Right ventricle myocardium inferior (tissue), 1 donor: ENCODE results near the gene LRRC61. TPM values are rescaled to one million over a fixed set of nuclear protein-coding genes. Genes with fewer than 3 reads are reported as not detected.

Source experiments
- ATAC-seq: fragments of 200-7000 bp; cut with Tn5 transposase; one replicate; pipeline ENCODE4 v1.9.1; 2020; ENCODE audit warnings: mild to moderate bottlenecking, moderate library complexity
- DNase-seq: peaks from one replicate; pipeline ENCODE4 v3.0.0; 2021; ENCODE audit errors: missing footprints
- intact Hi-C: fragments of 100-400 bp; cut with DNase I; formaldehyde crosslinking; loops from one replicate; pipeline ENCODE4 v1.11.0; 2022
- total RNA-seq: library from RNA; stranded (reverse); fragmentation: NEBNext Ultra II Directional; extraction: Animal tissue kit (Norgen Biotek cat#: 25700); gene quantifications from one replicate; pipeline ENCODE4 v1.2.1, GENCODE V29; 2021
- donor health status: DM: no; HTN: yes; CAD: no; lungs with severe emphysema.

The LRRC61 gene
- total RNA-seq, 1 donor from 2014 or later, result 4.7 TPM

DNA sequence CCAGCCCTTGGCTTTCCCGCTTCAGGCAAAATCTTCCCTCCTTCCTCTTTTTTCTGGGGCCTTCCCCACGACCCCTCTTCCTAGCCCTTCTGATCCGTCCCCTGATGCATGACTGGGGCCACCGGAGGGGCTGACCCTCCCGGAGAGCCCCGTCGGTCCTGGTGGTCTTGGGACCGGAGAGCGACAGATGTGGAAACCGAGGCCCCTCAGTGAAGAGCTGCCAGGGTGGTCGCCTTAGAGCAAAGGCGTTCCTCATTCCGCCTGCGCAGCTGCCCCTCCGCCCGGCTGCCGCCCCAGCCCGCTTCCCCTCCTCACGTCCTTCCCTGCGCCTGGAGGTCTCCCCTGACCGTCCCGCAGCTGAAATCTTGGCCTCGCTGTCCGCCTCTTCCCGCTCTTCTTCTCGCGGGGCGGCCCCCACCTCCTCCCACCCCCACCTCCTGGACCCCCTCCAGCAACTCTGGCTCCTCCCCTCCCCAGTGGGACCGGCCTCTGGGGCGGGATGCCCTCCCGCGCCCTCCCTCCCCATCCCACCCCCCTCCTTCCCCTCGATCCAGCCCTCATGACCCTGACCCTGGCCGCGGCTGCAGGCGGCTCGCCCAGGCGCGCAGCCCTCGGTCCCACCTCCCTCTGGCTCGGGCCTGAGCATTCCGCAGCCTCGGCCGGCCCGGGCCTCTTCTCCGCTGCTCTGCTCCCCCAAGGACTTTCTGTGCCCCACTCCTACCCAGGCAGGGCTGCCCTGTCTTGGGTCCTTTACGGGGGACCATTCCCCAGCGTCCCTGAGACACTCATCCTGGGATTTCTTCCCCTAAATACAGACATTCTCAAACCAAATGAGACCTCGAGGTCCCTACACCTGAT, 18.3 kb downstream of the LRRC61 start, which contains the start of gene RARRES2:
Gene RARRES2, minus strand, starts transcription at position 367 of the 858 bp plus-strand sequence. CDS start 1,020 bp downstream, outside the sequence.
- intact Hi-C loops, result no loop called here
- DNase-seq (peak; percentile 75), ATAC-seq (peak; percentile 80)

DNA sequence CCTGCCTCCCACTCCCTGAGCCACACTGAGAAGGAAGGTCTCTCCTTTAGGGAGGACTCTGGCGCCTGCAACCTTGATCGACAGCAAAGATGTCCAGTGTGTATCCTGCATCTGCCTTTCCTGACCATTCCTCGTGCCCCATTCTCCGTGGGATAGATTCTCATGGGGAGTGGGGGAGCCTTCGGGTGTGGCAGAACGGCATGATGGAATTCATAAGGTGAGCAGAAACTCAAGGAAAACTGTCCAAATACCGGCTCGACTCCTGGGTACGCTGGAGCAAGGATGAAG, 18.9 kb downstream of the LRRC61 start:
- DNase-seq, result no peak
- no peak for ATAC-seq
- intact Hi-C loops, result no loop called here

DNA sequence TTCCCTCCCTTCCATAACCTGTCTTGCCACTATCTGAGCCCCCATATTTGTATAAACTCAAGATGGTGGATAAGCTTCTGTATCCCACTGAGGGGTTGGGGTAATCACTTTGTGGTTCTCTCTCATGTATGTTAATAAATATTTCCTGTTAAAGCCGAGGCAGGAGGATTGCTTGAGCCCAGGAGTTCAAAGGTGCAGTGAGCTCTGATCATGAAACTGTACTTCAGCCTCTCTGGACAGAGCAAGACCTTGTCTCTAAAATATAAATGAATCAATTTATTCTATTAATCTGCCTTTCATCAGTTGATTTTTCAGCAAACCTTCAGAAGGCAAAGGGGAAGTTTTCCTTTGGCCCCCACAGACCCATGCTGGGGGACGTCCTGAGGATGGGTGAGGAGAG, 20.1 kb downstream of the LRRC61 start:
- DNase-seq (no peak), ATAC-seq (no peak)
- intact Hi-C loops, result no loop called here

DNA sequence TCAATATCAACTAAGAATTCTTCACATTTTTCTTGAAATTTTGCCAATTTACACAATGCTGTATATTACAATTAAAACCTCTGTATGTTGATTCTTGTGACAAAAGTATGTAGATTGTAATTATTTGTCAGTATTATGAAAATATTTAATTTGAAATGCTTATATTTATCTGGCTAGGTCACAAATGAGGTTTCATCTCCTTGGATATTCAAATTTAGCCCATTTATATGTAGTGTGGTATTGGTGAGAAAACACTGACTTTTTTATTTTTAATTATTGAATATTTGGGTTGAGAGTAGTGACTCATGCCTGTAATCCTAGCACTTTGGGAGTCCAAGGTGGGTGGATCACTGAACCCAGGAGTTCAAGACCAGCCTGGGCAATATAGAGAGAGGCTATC, 21.1 kb downstream of the LRRC61 start:
- no peak for ATAC-seq
- intact Hi-C loops, result no loop called here
- no peak for DNase-seq

DNA sequence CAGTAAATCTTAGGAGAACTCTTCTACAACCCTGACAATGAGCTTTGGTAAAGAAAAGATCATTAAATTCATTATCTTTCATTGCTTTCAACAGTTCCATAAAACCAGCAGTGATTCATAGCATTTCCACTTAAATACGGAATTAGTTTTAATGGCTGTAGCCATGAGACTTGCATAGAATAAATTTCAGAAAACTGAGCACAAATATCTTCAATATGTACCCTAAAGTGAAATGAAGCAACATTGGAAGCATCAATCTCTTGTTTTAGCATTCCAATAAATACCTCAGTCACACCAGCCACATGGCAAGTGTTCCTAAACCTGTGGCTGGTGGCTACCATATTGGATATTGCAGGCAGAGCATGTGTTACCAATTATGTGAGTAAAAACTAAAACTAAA, 21.9 kb downstream of the LRRC61 start:
- no peak for DNase-seq
- no peak for ATAC-seq
- intact Hi-C loops, result no loop called here

DNA sequence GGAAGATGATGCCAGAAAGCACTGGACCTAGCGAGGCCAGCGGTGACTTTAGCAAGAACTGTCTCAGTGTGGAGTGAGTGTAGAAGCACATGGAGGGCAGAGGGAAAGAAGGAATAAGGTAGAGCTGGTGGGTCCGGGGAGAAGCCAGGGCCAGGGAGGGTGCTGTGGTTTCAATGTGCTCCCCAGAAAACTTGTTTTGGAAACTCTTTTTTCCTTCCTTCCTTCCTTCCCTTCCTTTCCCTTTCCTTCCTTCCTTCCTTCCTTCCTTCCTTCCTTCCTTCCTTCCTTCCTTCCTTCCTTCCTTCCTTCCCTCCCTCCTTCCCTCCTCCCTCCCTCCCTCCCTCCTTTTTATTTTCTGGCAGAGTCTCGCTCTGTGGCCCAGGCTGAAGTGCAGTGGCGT, 23.8 kb downstream of the LRRC61 start:
- DNase-seq (no peak), ATAC-seq (no peak)
- intact Hi-C loops, result no loop called here

DNA sequence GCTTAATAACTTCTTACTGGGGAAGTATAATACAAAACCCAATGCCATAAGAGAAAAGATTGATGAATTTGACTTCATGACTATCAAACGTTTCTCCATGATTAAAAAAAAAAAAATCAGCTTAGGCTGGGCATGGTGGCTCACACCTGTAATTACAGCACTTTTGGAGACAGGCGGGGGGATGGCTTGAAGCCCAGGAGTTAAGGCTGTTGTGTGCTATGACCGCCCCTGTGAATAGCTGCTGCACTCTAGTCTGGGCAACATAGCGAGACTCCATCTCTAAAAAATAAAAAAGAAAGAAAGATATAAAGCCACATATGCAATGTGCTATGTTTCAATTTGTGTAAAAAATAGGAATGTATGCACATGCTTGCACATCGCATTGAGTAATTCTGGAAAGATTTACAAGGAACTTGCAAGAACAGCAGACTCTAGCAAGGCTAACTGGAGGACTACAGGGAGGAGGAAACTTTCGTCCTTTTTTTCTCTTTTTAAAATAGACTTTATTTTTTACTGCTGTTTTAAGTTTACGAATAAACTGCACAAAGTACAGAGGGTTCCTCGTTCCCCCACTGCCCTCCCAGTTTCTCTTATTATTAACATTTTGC, 28.5 kb downstream of the LRRC61 start:
- no peak for ATAC-seq
- no peak for DNase-seq
- intact Hi-C loops, result no loop called here

DNA sequence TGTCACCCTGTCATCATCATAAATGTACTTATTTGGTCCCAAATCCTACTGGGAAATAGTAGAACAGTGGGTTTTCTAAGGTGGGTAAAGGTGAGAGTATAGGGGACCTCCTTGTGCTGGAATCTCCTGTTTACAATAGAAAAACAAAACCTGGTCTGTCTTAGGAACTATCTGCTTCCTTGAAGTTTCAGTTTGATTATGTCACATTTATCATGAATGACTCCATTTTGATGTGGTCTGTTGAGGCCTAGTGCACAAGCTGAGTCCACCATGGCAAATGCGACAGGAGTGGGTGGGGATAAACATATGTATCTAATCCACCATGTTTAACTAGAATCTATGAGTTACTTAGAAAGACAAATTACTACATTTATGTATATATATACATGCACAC, 32.5 kb downstream of the LRRC61 start:
- intact Hi-C loops, result loop anchor here (5.0 kb wide), 1 partner anchor 67 kb away; no protein-coding TSS in a partner anchor
- ATAC-seq, result no peak
- no peak for DNase-seq

DNA sequence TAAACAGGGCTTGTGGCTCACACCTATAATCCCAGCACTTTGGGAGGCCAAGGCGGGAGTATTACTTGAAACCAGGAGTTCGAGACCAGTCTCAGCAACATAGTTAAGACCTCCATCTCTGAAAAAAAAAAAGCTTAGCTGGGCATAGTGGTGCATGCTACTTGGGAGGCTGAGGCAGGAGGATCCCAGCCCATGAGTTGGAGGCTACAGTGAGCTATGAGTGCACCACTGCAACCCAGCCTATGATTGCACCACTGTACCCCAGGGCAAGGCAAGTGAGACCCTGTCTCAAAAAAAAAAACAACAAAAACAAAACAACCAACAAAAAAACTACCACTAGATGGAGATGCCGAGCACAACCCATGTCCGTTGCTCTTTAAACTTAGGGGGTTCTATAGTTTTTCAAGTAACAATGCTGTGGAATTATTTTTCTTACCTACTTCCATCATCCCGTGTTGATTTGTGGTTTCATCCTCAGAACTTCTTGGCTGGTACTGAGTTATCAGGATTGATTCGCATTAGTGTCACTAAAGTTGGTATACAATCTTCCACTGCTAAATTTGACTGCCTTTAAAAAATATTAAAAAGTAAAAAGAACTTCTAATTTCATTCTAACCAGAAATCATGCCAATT, 33.2 kb downstream of the LRRC61 start:
- DNase-seq (no peak), ATAC-seq (no peak)
- intact Hi-C loops, result loop anchor here (5.0 kb wide), 1 partner anchor 66 kb away; no protein-coding TSS in a partner anchor

DNA sequence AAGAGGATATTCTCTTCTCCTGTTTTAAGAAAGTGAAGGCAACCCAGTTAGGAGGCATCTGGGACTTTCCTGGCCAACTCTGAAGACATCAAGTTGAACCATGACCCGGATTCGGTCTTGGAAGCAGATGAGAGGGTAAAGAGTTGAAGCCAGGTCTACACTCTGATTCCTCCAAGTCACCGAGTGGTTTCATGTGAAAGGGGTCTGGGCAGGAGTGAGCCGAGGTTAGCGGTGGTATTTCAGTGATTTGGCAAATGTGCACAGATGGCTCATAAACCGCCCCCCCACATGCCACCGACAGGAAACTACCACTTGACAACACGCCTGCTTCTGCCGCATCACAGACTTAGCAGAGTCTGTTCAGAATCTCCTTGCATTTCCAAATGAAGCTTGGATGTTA, 34.1 kb downstream of the LRRC61 start:
- DNase-seq, result no peak
- intact Hi-C loops, result loop anchor here (5.0 kb wide), 1 partner anchor 65 kb away; no protein-coding TSS in a partner anchor
- no peak for ATAC-seq

DNA sequence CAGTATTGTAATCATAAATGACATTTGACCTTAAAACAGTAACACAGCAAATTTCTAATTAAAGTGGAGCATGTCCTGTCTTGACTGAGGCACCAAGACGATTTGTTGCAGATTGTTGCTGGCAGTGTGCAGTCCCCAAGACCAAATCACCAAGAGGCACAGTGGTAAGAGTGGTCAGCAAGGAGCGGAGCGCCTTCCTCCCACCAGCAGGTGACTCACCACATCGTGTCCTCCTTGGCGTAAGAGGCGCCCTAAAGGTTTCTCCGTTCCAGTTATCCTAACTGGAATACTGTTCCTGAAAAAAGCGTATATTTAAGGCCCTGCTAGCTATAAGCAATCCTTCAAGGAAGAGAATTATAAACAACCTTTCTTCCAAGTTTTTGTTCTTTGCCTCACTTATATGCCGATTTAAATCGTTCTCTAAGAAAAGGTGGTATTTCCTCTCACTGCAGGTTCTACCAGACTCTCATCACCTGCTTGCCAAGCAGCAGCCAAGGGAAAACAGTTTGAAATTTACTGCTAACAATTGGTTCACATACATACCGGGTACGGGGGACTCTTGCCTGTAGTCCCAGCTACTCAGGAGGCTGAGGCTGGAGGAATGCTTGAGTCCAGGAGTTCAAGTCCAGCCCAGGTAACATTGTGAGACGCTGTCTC, 34.7 kb downstream of the LRRC61 start:
- ATAC-seq, result no peak
- intact Hi-C loops, result loop anchor here (5.0 kb wide), 1 partner anchor 64 kb away; no protein-coding TSS in a partner anchor

DNA sequence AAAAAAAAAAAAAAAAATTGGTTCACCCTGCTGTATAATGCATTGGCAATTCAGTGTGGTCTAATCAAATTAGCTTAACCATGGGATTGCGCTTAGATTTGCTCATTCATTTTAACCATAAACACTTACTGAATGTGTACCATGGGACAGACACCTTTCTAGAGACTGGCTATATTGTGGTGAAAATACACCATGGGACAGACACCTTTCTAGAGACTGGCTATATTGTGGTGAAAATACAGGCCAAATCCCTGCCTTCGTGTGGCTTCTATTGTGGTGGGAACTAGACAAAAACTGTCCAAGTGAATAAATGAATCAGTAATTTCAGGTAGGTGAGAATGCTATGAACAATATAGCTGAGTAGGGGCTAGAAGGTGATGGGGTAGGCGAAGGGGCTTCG, 35.3 kb downstream of the LRRC61 start:
- DNase-seq (no peak), ATAC-seq (no peak)
- intact Hi-C loops, result loop anchor here (5.0 kb wide), 1 partner anchor 64 kb away; no protein-coding TSS in a partner anchor

More for the DNA sequence above, 34.7 kb downstream of the LRRC61 start:
- DNase-seq, result no peak

DNA sequence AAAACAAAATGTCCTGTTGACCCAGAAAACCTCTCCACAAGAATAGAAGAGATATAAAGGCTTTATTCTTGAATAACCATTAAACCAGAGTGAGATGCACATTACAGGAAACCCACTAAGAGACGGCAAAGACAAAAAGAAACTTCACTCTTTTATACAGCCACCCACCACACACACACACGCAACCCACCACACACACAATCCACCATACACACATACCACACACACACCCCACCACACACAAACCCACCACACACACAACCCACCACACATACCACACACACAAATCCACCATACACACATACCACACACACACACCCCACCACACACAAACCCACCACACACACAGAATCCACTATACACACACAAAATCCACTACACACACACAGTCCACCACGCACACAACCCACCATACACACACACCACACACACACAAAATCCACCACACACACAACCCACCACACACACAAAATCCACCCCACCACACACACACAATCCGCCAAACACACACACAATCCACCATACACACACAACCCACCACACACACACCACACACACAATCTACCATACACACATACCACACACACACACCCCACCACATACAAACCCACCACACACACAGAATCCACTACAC, 36.0 kb downstream of the LRRC61 start:
- ATAC-seq, result no peak
- no peak for DNase-seq
- intact Hi-C loops, result loop anchor here (5.0 kb wide), 1 partner anchor 63 kb away; no protein-coding TSS in a partner anchor

DNA sequence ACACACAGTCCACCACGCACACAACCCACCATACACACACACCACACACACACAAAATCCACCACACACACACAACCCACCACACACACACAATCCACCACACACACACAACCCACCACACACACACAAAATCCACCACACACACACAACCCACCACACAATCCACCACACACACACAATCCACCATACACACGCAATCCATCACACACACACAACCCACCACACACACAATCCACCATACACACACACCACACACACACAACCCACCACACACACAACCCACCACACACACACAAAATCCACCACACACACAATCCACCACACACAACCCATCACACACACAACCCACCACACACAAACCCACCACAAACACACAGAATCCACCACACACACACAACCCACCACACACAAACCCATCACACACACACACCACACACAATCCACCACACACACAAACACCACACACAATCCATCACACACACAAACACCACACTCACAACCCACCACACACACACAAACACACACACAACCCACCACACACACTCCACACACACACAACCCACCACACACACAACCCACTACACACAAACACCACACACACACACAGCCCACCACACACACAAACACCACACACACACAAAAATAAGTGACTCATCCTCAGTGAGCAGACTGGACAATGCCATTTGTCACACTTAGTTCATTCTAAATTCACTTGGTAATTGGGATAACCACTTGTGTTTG, 36.6 kb downstream of the LRRC61 start:
- no peak for ATAC-seq
- intact Hi-C loops, result loop anchor here (5.0 kb wide), 1 partner anchor 63 kb away; no protein-coding TSS in a partner anchor

DNA sequence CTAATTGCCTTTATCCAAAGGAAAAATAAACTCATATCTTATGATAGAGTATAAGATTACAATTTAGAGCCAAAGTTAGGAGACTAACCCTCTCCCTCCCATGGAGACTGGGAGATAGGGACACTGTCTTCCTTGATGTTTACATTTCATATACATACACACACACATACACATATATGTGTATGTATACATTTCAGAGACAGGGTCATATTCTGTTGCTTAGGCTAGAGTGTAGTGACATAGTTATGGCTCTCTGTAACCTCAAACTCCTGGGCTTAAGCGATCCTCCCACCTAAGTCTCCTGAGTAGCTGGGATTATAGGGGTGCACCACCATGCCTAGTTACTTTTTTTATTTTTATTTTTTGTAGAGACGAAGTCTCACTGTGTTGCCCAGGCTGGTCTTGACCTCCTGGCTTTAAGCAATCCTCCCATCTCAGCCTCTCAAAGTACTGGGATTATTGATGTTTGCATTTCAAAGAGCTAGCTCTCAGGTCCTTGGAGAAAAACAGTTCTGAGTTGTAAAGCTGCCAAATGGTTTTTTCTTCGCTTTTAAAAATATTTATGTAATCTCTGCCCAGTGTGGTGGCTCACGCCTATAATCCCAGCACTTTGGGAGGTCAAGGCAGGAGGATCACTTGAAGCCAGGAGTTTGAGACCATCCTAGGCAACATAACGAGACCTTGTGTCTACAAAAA, 37.4 kb downstream of the LRRC61 start:
- ATAC-seq (no peak), DNase-seq (no peak)
- intact Hi-C loops, result no loop called here

More for the DNA sequence above, 36.6 kb downstream of the LRRC61 start:
- DNase-seq, result no peak

DNA sequence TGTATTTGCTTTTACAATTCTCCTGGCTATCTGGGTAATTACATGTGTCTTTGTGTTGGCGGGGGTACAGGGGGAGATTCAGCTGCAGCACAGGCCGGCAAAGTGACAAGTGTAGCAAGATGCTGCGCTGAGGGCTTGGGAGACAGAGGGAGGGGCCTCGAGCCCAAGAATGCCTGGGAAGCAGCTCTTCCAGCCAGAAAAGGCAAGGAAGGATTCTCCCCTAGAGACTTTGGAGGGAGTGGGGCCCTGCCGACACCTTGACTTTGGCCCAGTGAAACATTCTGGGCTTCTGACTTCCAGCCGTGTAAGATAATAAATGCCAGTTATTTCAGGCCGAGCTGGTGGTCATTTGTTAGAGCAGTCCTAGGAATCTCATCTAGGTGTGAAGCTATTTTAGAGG, 38.2 kb downstream of the LRRC61 start:
- no peak for DNase-seq
- no peak for ATAC-seq
- intact Hi-C loops, result no loop called here

DNA sequence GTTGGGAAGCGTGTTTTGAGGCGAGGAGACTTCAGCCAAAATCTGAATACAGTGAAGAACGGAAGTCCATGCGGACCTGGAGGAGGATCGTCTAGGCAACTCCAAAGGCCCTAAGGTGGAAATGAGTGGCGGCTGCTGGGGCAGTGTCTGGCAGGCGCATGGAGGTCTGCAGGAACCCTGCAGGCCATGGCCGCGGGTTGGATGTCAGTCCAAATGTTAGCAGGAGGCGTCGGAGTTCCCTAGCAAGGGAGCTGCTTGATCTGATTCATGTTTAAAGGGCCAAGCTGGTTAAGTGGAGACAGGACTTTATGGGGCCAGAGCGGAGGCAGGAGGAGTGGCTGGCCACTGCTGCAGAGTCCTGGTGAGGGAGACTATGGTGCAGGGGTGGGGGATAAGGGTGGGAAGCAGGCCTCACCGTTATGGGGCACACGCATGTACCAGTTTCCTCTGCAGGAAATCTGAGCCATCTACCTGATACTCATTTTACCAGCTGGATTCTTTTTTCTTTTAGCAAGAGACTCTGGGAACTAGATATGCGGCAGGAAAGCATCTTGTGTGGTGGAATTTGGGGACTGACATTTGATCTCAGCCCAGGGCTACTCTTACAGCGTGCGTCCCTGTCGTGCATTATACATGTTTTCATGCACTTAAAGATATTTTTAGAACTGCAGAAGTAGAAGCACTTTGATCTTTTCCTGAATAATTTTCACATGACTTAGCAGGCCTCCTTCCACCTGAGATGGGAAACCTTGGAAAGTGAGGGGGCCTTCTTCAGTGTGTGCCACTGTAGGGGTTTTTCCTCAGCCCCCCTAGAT, 38.9 kb downstream of the LRRC61 start:
- DNase-seq (no peak), ATAC-seq (no peak)
- intact Hi-C loops, result no loop called here
